HG03354 (cell line): Measurements from ENCODE around the gene CLDN4.

Source experiments
- ATAC-seq: cut with Tn5 transposase; IDR thresholded peaks from one replicate; pipeline ENCODE4 v1.9.1; 2021; ENCODE audit warnings: mild to moderate bottlenecking; ENCODE audit not compliant: unreplicated experiment, poor library complexity, severe bottlenecking

CLDN4 gene

GRCh38 chr7:73865738-73866445, 35.1 kb downstream of the CLDN4 start:
- ATAC-seq = no peak

GRCh38 chr7:73866446-73866767, 35.6 kb downstream of the CLDN4 start:
- ATAC-seq = no peak

GRCh38 chr7:73869011-73869798, 38.4 kb downstream of the CLDN4 start:
- ATAC-seq = no peak

- no peak for ATAC-seq
These were observed 39.3 kb downstream of the CLDN4 start for GRCh38 chr7:73870041-73870492.

GRCh38 chr7:73871163-73872011, 40.6 kb downstream of the CLDN4 start:
- ATAC-seq = no peak

- no peak for ATAC-seq
These were observed 41.5 kb downstream of the CLDN4 start for GRCh38 chr7:73872056-73872908.

- ATAC-seq = no peak
These were observed 45.6 kb downstream of the CLDN4 start for GRCh38 chr7:73876361-73876760.

- ATAC-seq = no peak
These were observed 46.2 kb downstream of the CLDN4 start for GRCh38 chr7:73876973-73877372.

- ATAC-seq = no peak
These were observed 49.3 kb downstream of the CLDN4 start for GRCh38 chr7:73879977-73880681.

GRCh38 chr7:73880755-73881328, 50.0 kb downstream of the CLDN4 start:
- ATAC-seq = no peak

- ATAC-seq = no peak
These were observed 50.7 kb downstream of the CLDN4 start for GRCh38 chr7:73881352-73882046.

- no peak for ATAC-seq
These were observed 51.2 kb downstream of the CLDN4 start for GRCh38 chr7:73882047-73882402.
